Fibroblast of villous mesenchyme (primary cell): ENCODE data around the gene CYP4F2. TPM values are rescaled to one million over a fixed set of nuclear protein-coding genes. Genes with fewer than 3 reads are reported as not detected.
"Not testable (repeated sequence)": the region's sequence is repeated elsewhere in the genome, so short reads cannot be mapped to it uniquely, and the experiment has no call there.

Experiments used
- DNase-seq: peaks from one replicate; pipeline ENCODE4 v3.0.0-alpha.2; 2010; ENCODE audit warnings: low read depth
- H3K4me3 ChIP-seq: 2 replicates; pipeline ENCODE4 v1.5.1; 2011; ENCODE audit warnings: low read depth, mild to moderate bottlenecking, low read length
- total RNA-seq: library from RNA; depleted of rRNA; stranded (reverse); fragments of >200 nt; gene quantifications from 2 replicates; pipeline ENCODE4 v1.2.3, GENCODE V29; 2012
- TF ChIP-seq, protein P1 (sequence below): IDR thresholded peaks from 2 replicates; pipeline ENCODE4 v1.5.1; 2012; ENCODE audit warnings: low read depth, mild to moderate bottlenecking, low read length; ENCODE audit not compliant: insufficient read depth

The CYP4F2 gene
- total RNA-seq, 1 donor = not detected

DNA sequence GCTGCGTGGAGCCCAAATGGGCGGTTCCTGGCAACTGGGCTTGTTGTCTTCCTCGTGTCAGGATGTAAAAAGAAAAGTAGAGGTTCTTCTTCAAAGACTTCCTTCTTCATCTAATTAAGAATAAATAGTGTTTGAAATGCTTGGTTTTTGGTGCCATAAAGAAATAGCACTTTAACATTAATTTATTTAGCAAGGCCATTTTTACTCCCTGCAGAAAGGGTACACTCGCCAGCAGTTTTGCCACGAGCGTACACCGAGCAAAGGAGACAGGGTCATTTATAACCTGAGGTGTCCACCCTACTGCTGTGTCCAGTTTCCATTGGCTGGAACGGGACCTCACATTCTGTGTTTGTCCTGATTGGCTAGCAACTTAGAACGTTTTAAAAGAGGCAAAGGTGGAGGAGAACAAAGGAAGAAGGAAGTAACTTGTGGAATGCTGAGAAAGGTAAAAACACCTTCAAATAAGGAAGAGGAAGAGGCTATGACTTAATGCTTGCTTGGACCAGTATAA lies 60.6 kb downstream of the CYP4F2 start:
- DNase-seq = no peak
- peak overlapping the region; percentile 81 for H3K4me3 ChIP-seq
- TF ChIP-seq, protein P1, sequence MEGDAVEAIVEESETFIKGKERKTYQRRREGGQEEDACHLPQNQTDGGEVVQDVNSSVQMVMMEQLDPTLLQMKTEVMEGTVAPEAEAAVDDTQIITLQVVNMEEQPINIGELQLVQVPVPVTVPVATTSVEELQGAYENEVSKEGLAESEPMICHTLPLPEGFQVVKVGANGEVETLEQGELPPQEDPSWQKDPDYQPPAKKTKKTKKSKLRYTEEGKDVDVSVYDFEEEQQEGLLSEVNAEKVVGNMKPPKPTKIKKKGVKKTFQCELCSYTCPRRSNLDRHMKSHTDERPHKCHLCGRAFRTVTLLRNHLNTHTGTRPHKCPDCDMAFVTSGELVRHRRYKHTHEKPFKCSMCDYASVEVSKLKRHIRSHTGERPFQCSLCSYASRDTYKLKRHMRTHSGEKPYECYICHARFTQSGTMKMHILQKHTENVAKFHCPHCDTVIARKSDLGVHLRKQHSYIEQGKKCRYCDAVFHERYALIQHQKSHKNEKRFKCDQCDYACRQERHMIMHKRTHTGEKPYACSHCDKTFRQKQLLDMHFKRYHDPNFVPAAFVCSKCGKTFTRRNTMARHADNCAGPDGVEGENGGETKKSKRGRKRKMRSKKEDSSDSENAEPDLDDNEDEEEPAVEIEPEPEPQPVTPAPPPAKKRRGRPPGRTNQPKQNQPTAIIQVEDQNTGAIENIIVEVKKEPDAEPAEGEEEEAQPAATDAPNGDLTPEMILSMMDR = no peak

GRCh38 chr19:15836330-15837220 lies 61.3 kb downstream of the CYP4F2 start:
- DNase-seq = peak; percentile 88
- TF ChIP-seq, protein P1 = no peak
- peak overlapping the region; percentile 81 for H3K4me3 ChIP-seq

DNA sequence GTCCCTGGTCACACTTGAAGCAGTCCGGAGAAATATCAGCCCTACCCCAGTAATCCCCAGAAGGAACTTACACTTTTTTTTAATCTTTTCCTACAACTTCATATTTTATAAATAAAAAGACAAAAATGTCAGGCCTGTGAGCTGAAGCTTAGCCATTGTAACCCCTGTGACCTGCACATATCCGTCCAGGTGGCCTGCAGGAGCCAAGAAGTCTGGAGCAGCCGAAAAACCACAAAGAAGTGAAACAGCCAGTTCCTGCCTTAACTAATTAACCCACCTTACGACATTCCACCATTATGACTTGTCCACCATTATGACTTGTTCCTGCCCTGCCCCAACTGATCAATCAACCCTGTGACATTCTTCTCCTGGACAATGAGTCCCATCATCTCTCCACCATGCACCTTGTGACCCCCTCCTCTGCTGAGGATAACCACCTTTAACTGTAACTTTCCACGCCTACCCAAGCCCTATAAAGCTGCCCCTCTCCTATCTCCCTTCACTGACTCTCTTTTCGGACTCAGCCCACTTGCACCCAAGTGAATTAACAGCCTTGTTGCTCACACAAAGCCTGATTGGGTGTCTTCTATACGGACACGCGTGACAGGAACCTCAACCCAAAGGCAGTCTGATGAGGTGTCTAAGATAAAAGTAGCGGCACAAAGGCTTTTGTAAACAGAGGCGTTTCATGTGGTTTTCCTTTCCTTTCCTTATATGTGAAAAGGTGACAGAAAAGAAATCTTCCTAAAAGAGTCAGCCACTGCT lies 62.1 kb downstream of the CYP4F2 start:
- not testable (repeated sequence) for DNase-seq
- peak overlapping the region; percentile 81 for H3K4me3 ChIP-seq

GRCh38 chr19:15834232-15834631 lies 63.6 kb downstream of the CYP4F2 start:
- DNase-seq, H3K4me3 ChIP-seq: not testable (repeated sequence)

DNA sequence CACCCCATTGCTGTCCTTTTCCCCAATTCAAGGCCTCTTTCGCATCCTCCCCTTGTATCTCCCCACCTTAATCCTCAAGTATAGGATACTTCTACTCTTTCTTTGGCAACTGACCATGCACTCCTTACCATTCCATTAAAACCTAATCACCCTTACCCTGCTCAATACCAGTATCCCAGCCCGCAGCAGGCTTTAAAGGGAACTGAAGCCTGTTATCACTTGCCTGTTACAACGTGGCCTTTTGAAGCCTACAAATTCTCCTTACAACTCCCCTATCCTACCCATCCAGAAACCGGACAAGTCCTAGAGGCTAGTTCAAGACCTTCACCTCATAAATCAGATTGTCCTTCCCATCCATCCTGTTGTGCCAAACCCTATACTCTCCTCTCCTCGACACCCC lies 66.2 kb downstream of the CYP4F2 start:
- no peak for DNase-seq
- no peak overlapping the region for H3K4me3 ChIP-seq
- TF ChIP-seq, protein P1 = no peak

DNA sequence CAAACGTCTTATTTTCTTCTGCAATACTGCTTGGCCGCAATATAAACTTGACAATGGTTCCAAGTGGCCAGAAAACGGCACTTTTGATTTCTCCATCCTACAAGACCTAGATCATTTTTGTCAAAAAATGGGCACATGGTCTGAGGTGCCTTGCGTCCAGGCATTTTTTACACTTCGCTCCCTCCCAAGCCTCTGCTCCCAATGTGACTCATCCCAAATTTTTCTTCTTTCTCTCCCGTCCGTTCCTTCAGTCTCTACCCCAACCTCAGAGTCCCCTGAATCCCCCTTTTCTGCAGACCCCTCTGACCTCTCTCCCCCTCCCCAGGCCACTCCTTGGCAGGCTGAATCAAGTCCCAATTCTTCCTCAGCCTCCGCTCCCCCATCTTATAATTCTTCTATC lies 68.1 kb downstream of the CYP4F2 start:
- no peak overlapping the region for H3K4me3 ChIP-seq
- no peak for DNase-seq
- TF ChIP-seq, protein P1 = no peak

- TF ChIP-seq, protein P1 = no peak
- H3K4me3 ChIP-seq = no peak overlapping the region
- no peak for DNase-seq
Observed at GRCh38 chr19:15829306-15829698, 68.6 kb downstream of the CYP4F2 start.

GRCh38 chr19:15828611-15829305 lies 69.1 kb downstream of the CYP4F2 start:
- not testable (repeated sequence) for H3K4me3 ChIP-seq, DNase-seq
